NB4 (cell line): Measurements from ENCODE around the gene PCDH15.

Source experiments
- MYC ChIP-seq: IDR thresholded peaks from 2 replicates; pipeline ENCODE4 v1.6.1; 2011; ENCODE audit warnings: low read depth, low read length
- POLR2A ChIP-seq: IDR thresholded peaks from 2 replicates; pipeline ENCODE4 v1.6.1; 2011; ENCODE audit warnings: mild to moderate bottlenecking; ENCODE audit not compliant: insufficient read length; ENCODE audit errors: extremely low read depth
- TF ChIP-seq, protein P1 (sequence below): IDR thresholded peaks from one replicate; pipeline ENCODE4 v1.5.1; 2012; ENCODE audit warnings: low read depth, low read length
- TF ChIP-seq, protein P2 (sequence below): IDR thresholded peaks from 2 replicates; pipeline ENCODE4 v1.6.1; 2011; ENCODE audit warnings: low read depth, low read length

DNA sequence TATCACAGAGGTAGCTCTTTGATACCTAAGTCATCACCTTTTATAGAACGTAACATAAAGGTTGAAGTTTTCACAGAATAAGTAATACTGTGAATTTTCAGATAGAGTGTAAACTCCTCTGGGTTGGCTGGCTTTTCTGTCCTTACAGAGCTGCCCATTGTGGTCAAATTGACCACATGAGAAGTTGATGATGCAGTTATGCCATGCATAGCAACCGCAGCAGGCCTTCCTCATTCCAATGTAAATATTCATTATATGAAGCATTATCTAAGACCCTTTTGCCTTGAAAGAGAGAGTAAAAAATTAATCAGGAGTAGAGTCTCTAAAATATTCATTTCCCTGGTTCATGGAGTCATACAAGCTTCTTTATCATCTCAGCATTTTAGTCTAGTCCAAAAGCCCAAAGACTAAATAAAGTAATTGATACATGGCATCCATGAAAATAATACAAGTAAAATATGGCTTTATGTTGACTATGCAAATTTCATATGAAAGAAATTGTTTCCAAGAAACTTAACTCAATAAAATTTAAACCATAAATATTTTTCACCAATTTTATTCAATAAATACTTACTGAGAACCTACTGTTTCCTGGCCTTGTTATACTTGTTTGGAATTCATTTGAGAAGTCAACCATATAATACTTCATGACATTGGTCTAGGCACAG lies 516.4 kb downstream of the PCDH15 start:
- TF ChIP-seq, protein P1, sequence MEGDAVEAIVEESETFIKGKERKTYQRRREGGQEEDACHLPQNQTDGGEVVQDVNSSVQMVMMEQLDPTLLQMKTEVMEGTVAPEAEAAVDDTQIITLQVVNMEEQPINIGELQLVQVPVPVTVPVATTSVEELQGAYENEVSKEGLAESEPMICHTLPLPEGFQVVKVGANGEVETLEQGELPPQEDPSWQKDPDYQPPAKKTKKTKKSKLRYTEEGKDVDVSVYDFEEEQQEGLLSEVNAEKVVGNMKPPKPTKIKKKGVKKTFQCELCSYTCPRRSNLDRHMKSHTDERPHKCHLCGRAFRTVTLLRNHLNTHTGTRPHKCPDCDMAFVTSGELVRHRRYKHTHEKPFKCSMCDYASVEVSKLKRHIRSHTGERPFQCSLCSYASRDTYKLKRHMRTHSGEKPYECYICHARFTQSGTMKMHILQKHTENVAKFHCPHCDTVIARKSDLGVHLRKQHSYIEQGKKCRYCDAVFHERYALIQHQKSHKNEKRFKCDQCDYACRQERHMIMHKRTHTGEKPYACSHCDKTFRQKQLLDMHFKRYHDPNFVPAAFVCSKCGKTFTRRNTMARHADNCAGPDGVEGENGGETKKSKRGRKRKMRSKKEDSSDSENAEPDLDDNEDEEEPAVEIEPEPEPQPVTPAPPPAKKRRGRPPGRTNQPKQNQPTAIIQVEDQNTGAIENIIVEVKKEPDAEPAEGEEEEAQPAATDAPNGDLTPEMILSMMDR = no peak
- no peak for TF ChIP-seq MYC
- TF ChIP-seq, protein P2, sequence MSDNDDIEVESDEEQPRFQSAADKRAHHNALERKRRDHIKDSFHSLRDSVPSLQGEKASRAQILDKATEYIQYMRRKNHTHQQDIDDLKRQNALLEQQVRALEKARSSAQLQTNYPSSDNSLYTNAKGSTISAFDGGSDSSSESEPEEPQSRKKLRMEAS = no peak
- no peak for TF ChIP-seq POLR2A
